GM13976 (cell line): ENCODE measurements around the gene GABRG1.

Experiments used
- DNase-seq: peaks from one replicate; pipeline ENCODE4 v3.0.0; 2012; ENCODE audit warnings: low spot score
- CTCF ChIP-seq: IDR thresholded peaks from 2 replicates; pipeline ENCODE4 v1.5.1; 2012; ENCODE audit warnings: borderline replicate concordance, mild to moderate bottlenecking; ENCODE audit not compliant: insufficient read depth; ENCODE audit errors: extremely low read depth, missing control alignments, control extremely low read depth
- in situ Hi-C: fragments of 300-500 bp; cut with MboI; formaldehyde crosslinking; loops from one replicate; pipeline ENCODE4 v1.12.0; 2022; ENCODE audit warnings: low sequenced_read_pairs, mixed read lengths, inconsistent platforms; ENCODE audit not compliant: unreplicated experiment

GABRG1 gene

GRCh38 chr4:46073778-46074177, 50.1 kb downstream of the GABRG1 start:
- in situ Hi-C loops: no loop called here
- TF ChIP-seq CTCF: no peak
- no peak for DNase-seq

GRCh38 chr4:46051392-46051791, 72.5 kb downstream of the GABRG1 start:
- in situ Hi-C loops: no loop called here
- no peak for TF ChIP-seq CTCF
- DNase-seq: no peak

- TF ChIP-seq CTCF: no peak
- in situ Hi-C loops: no loop called here
- no peak for DNase-seq
Observed at GRCh38 chr4:46032056-46032455, 91.8 kb downstream of the GABRG1 start.

- DNase-seq: no peak
- in situ Hi-C loops: no loop called here
- TF ChIP-seq CTCF: no peak
Observed at GRCh38 chr4:46016306-46016705, 107.5 kb downstream of the GABRG1 start.

GRCh38 chr4:45992728-45993127, 131.1 kb downstream of the GABRG1 start:
- DNase-seq: no peak
- no peak for TF ChIP-seq CTCF
- in situ Hi-C loops: no loop called here

- no peak for DNase-seq
- in situ Hi-C loops: no loop called here
- TF ChIP-seq CTCF: no peak
Observed at GRCh38 chr4:45989775-45990174, 134.1 kb downstream of the GABRG1 start.

- in situ Hi-C loops: no loop called here
- no peak for TF ChIP-seq CTCF
- no peak for DNase-seq
Observed at GRCh38 chr4:45987858-45988257, 136.0 kb downstream of the GABRG1 start.
